Neural cell (in vitro differentiated cells): ENCODE data around the gene SLC38A5. TPM values are rescaled to one million over a fixed set of nuclear protein-coding genes. Genes with fewer than 3 reads are reported as not detected.

Experiments
- H2AFZ ChIP-seq: fragments of 200-600, 300-800 bp; sonication (generic), shearing (Covaris generic); 2 replicates; pipeline ENCODE4 v1.6.0; 2014; ENCODE audit warnings: low read depth, mild to moderate bottlenecking, antibody characterized with exemption, low read length, moderate library complexity
- H3F3A ChIP-seq: fragments of 200-600 bp; shearing (Covaris generic); 2 replicates; pipeline ENCODE4 v1.6.1; 2016; ENCODE audit warnings: mild to moderate bottlenecking, moderate library complexity, mixed read lengths, antibody characterized with exemption, low read length; ENCODE audit not compliant: insufficient read depth, poor library complexity, severe bottlenecking
- H3K27ac ChIP-seq: fragments of 200-600, 300-800 bp; sonication (generic), shearing (Covaris generic); 2 replicates; pipeline ENCODE4 v1.5.1; 2014; ENCODE audit warnings: mild to moderate bottlenecking, low read length, moderate library complexity
- H3K27me3 ChIP-seq: fragments of 300-800, 200-600 bp; sonication (generic), shearing (Covaris generic); 2 replicates; pipeline ENCODE4 v1.6.0; 2014; ENCODE audit warnings: mild to moderate bottlenecking, low read depth, low read length, moderate library complexity; ENCODE audit not compliant: insufficient read depth
- H3K36me3 ChIP-seq: fragments of 300-800, 200-600 bp; sonication (generic), shearing (Covaris generic); 2 replicates; pipeline ENCODE4 v1.5.1; 2014; ENCODE audit warnings: mild to moderate bottlenecking, antibody characterized with exemption, low read length, moderate library complexity; ENCODE audit not compliant: insufficient read depth
- H3K4me2 ChIP-seq: fragments of 300-800, 200-600 bp; sonication (generic), shearing (Covaris generic); 2 replicates; pipeline ENCODE4 v1.6.0; 2014; ENCODE audit warnings: mild to moderate bottlenecking, low read length
- H3K4me3 ChIP-seq: fragments of 300-800, 200-600 bp; sonication (generic), shearing (Covaris generic); 2 replicates; pipeline ENCODE4 v1.5.1; 2014; ENCODE audit warnings: mild to moderate bottlenecking, low read length, moderate library complexity
- H3K79me2 ChIP-seq: fragments of 200-600 bp; shearing (Covaris generic); replicated peaks from 2 replicates; pipeline ENCODE4 v1.6.0; 2014; ENCODE audit warnings: mild to moderate bottlenecking, low read length, moderate library complexity; ENCODE audit not compliant: insufficient read depth
- H3K9ac ChIP-seq: fragments of 300-800, 200-600 bp; sonication (generic), shearing (Covaris generic); 2 replicates; pipeline ENCODE4 v1.6.1; 2016; ENCODE audit warnings: mild to moderate bottlenecking, low read length, mixed read lengths
- H3K9me2 ChIP-seq: fragments of 200-600 bp; shearing (Covaris generic); 2 replicates; pipeline ENCODE4 v1.6.1; 2016; ENCODE audit warnings: mild to moderate bottlenecking, low read length, mixed read lengths; ENCODE audit not compliant: insufficient read depth
- H3K9me3 ChIP-seq: fragments of 200-600, 300-800 bp; sonication (generic), shearing (Covaris generic); 2 replicates; pipeline ENCODE4 v1.6.1; 2016; ENCODE audit warnings: mild to moderate bottlenecking, mixed run types, low read length, moderate library complexity, mixed read lengths
- H4K20me1 ChIP-seq: fragments of 200-600 bp; shearing (Covaris generic); 2 replicates; pipeline ENCODE4 v1.6.1; 2016; ENCODE audit warnings: mild to moderate bottlenecking, mixed run types; ENCODE audit not compliant: insufficient read depth
- CTCF ChIP-seq: fragments of 450-650 bp; IDR thresholded peaks from 2 replicates; pipeline ENCODE4 v1.5.1; 2014; ENCODE audit warnings: antibody characterized with exemption, mild to moderate bottlenecking, moderate library complexity; ENCODE audit not compliant: poor library complexity, severe bottlenecking
- EP300 ChIP-seq: fragments of 450-650 bp; conservative IDR thresholded peaks from 2 replicates; pipeline ENCODE4 v1.6.1; 2014; ENCODE audit warnings: antibody characterized with exemption, mild to moderate bottlenecking, moderate library complexity; ENCODE audit not compliant: poor library complexity, severe bottlenecking
- EZH2 ChIP-seq: fragments of 200-600, 300-800 bp; shearing (Covaris generic), sonication (generic); IDR thresholded peaks from 2 replicates; pipeline ENCODE4 v1.6.1; 2014; ENCODE audit warnings: antibody characterized with exemption, low read length, borderline replicate concordance, mild to moderate bottlenecking; ENCODE audit not compliant: insufficient read depth, poor library complexity, severe bottlenecking
- MXI1 ChIP-seq: fragments of 450-650 bp; conservative IDR thresholded peaks from 2 replicates; pipeline ENCODE4 v1.6.1; 2014; ENCODE audit warnings: antibody characterized with exemption, mild to moderate bottlenecking; ENCODE audit not compliant: poor library complexity, severe bottlenecking
- POLR2AphosphoS5 ChIP-seq: IDR thresholded peaks from 2 replicates; pipeline ENCODE4 v1.6.1; 2012
- RAD21 ChIP-seq: fragments of 450-650 bp; conservative IDR thresholded peaks from 2 replicates; pipeline ENCODE4 v1.6.1; 2014; ENCODE audit warnings: antibody characterized with exemption, mild to moderate bottlenecking, moderate library complexity
- REST ChIP-seq: IDR thresholded peaks from 2 replicates; pipeline ENCODE4 v1.6.1; 2012; ENCODE audit warnings: borderline replicate concordance
- SMC3 ChIP-seq: fragments of 450-650 bp; conservative IDR thresholded peaks from 2 replicates; pipeline ENCODE4 v1.6.1; 2014; ENCODE audit warnings: antibody characterized with exemption, mild to moderate bottlenecking, moderate library complexity; ENCODE audit not compliant: poor library complexity
- TAF1 ChIP-seq: IDR thresholded peaks from 2 replicates; pipeline ENCODE4 v1.6.1; 2012; ENCODE audit warnings: low read depth
- polyA plus RNA-seq: library from polyadenylated mRNA; depleted of rRNA; stranded (reverse); fragments of >200 nt; gene quantifications from 2 replicates; pipeline ENCODE4 v1.2.3, GENCODE V29; 2014

The SLC38A5 gene
- polyA plus RNA-seq, 1 donor from 2014 or later, result 0.48 TPM

- Histone ChIP-seq H3K79me2 (no peaks in the 10 kb centered on the region), H3K9me3 (no peaks in the 10 kb centered on the region), H3F3A (no peaks in the 10 kb centered on the region), H3K27me3 (no peaks in the 10 kb centered on the region), H3K4me2 (no peak overlapping the region), H3K4me3 (no peak overlapping the region), H2AFZ (no peak overlapping the region), H4K20me1 (no peaks in the 10 kb centered on the region), H3K27ac (no peak overlapping the region), H3K9ac (no peak overlapping the region), H3K9me2 (no peaks in the 10 kb centered on the region), H3K36me3 (no peaks in the 10 kb centered on the region)
- no peak for TF ChIP-seq RAD21
- TF ChIP-seq REST, result no peak
- TF ChIP-seq EZH2, result no peak
- no peak for TF ChIP-seq MXI1
- no peak for TF ChIP-seq EP300
- TF ChIP-seq POLR2AphosphoS5, result no peak
- TF ChIP-seq CTCF, result no peak
- TF ChIP-seq SMC3, result no peak
- TF ChIP-seq TAF1, result no peak
Measured at GRCh38 chrX:48466696-48467095, 3.4 kb downstream of the SLC38A5 start.

GRCh38 chrX:48465336-48465933 lies 4.6 kb downstream of the SLC38A5 start:
- H3K4me2 ChIP-seq, result no peak overlapping the region
- H4K20me1 ChIP-seq, result no peaks in the 10 kb centered on the region
- H3K4me3 ChIP-seq, result no peak overlapping the region
- no peak overlapping the region for H3K9ac ChIP-seq
- no peaks in the 10 kb centered on the region for H3K27me3 ChIP-seq
- H2AFZ ChIP-seq, result no peak overlapping the region
- H3F3A ChIP-seq, result no peaks in the 10 kb centered on the region
- no peak overlapping the region for H3K27ac ChIP-seq
- H3K79me2 ChIP-seq, result no peaks in the 10 kb centered on the region
- no peaks in the 10 kb centered on the region for H3K9me3 ChIP-seq
- H3K9me2 ChIP-seq, result no peaks in the 10 kb centered on the region
- TF ChIP-seq REST, result no peak
- no peak for TF ChIP-seq RAD21
- no peak for TF ChIP-seq MXI1
- no peak for TF ChIP-seq EZH2
- TF ChIP-seq CTCF, result no peak
- TF ChIP-seq SMC3, result no peak
- no peak for TF ChIP-seq POLR2AphosphoS5
- no peak for TF ChIP-seq EP300
- H3K36me3 ChIP-seq, result no peaks in the 10 kb centered on the region
